Measurements from ENCODE around the gene PFDN2. TPM values are rescaled to one million over a fixed set of nuclear protein-coding genes. Genes with fewer than 3 reads are reported as not detected.
A peak's percentile ranks its signal among the peaks of the same experiment; 100 is the strongest.

The PFDN2 gene
- total RNA-seq, 1 donor from 2014 or later = 90.0 TPM

DNA sequence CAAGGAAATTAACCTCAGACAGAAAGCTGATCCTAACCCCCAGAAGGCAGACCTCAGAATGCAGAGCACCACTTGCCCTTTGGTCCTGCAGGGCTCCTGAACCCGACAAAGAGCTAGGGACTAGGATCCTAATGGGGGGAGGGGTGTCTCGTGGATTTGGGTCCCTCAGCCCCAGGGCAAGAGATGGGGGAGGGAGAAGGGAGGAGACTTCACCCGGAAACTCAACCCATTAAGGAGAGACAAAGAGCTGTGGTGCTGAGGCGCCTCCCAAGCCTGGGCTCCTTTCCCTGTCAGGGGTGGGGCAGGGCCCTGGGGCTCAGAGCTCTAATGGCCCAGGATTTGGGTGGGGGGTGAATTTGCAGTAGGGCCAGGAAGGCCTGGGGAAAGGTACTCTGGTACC lies 31.4 kb downstream of the PFDN2 start:
- no peaks in the 10 kb centered on the region for H3K36me3 Mint-ChIP-seq (ENCODE audit: low read depth)
- H3K4me3 Mint-ChIP-seq = no peak overlapping the region
- no peak for DNase-seq (ENCODE audit: low read depth, low spot score)
- H3K27me3 Mint-ChIP-seq (ENCODE audit: low read depth) = no peaks in the 10 kb centered on the region
- H3K9me3 Mint-ChIP-seq = no peaks in the 10 kb centered on the region
- no peak overlapping the region for H3K27ac Mint-ChIP-seq (ENCODE audit: unreplicated experiment)
- H3K4me1 Mint-ChIP-seq = peaks cover 10% of the 10 kb centered on the region
- TF ChIP-seq CTCF (conservative IDR thresholded peaks at IDR 0.05) = no peak

DNA sequence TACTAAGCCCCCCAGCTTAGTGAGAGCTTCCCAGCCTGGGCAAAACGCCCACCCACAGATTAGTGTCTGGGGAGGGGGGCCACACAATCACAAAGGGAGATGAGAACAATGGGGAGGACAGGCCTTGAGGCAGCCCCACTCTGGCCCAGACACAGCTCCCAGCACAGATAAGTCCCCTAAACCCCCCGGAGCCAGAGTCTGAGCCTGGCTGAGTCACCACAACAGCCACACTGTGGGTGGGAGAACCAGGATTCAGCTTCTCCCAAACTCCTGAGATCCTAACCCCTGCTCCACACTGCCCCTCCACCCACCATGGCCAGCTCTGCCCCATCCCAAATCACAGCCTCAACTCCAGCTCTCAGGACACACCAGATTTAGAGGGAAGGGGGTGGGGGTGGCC lies 32.7 kb downstream of the PFDN2 start:
- Mint-ChIP-seq H3K27ac (ENCODE audit: unreplicated experiment) (no peak overlapping the region), H3K4me3 (no peak overlapping the region), H3K36me3 (ENCODE audit: low read depth) (no peaks in the 10 kb centered on the region), H3K9me3 (no peaks in the 10 kb centered on the region), H3K27me3 (ENCODE audit: low read depth) (no peaks in the 10 kb centered on the region), H3K4me1 (peaks cover 18% of the 10 kb centered on the region)
- no peak for DNase-seq (ENCODE audit: low read depth, low spot score)
- no peak for TF ChIP-seq CTCF (conservative IDR thresholded peaks at IDR 0.05)

GRCh38 chr1:161084597-161084988 lies 33.2 kb downstream of the PFDN2 start:
- DNase-seq (ENCODE audit: low read depth, low spot score) = no peak
- Mint-ChIP-seq H3K4me1 (peaks cover 22% of the 10 kb centered on the region), H3K27ac (ENCODE audit: unreplicated experiment) (no peak overlapping the region), H3K9me3 (no peaks in the 10 kb centered on the region), H3K27me3 (ENCODE audit: low read depth) (no peaks in the 10 kb centered on the region), H3K36me3 (ENCODE audit: low read depth) (no peaks in the 10 kb centered on the region), H3K4me3 (no peak overlapping the region)
- no peak for TF ChIP-seq CTCF (conservative IDR thresholded peaks at IDR 0.05)

DNA sequence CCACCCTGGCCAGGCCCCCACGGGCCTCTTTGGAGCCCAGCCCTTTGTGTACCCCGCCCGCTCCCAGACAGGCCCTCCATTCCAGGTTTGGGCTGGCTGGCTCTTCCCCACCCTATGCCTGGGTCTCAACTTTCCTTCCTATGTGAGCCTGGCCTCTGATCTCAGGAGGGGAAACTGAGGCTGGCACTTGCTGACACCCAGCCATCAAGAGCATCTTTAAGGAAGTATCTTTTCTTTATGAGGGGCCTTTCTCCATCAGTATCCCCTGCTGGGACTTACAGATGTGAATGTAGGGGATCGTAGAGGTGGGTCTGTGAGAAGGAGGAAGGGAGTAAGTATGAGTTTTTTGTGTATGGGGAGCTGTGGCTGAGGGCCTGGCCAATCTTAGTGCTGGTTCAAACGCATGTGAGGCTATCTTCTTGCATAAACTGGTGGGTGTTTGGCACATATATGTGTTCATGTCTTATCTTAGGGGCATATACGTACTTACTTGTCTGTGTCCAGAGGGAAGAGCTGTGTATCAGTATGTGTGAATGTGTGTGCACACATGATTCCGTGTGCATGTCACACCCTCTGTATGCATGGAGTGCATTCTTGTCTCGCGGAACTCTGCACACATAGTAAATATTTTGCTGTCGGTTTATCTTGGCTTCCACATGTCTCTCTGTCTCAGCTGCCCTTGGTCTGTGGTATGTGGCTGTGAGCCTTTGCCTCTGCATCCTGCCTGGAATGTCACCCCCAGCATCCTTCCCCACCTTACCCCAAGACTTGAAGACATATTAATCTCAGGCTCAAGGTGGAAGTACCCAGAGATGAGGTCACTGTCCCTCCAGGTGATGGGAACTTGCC lies 33.9 kb downstream of the PFDN2 start:
- Mint-ChIP-seq H3K4me1 (peaks cover 25% of the 10 kb centered on the region), H3K27ac (ENCODE audit: unreplicated experiment) (no peak overlapping the region), H3K9me3 (no peaks in the 10 kb centered on the region), H3K27me3 (ENCODE audit: low read depth) (no peaks in the 10 kb centered on the region), H3K36me3 (ENCODE audit: low read depth) (no peaks in the 10 kb centered on the region), H3K4me3 (no peak overlapping the region)
- no peak for TF ChIP-seq CTCF (conservative IDR thresholded peaks at IDR 0.05)
- DNase-seq (ENCODE audit: low read depth, low spot score) = no peak

GRCh38 chr1:161082996-161083747 lies 34.7 kb downstream of the PFDN2 start:
- TF ChIP-seq CTCF (conservative IDR thresholded peaks at IDR 0.05) = no peak
- Mint-ChIP-seq H3K27ac (ENCODE audit: unreplicated experiment) (peak overlapping the region; percentile 60), H3K4me3 (no peak overlapping the region), H3K9me3 (no peaks in the 10 kb centered on the region), H3K36me3 (ENCODE audit: low read depth) (no peaks in the 10 kb centered on the region), H3K27me3 (ENCODE audit: low read depth) (no peaks in the 10 kb centered on the region), H3K4me1 (peaks cover 27% of the 10 kb centered on the region)
- no peak for DNase-seq (ENCODE audit: low read depth, low spot score)

Data from neural crest cell (in vitro differentiated cells).